HG02623 (cell line): ENCODE data around the gene INPP4B.

Source experiments
- ATAC-seq: cut with Tn5 transposase; IDR thresholded peaks from one replicate; pipeline ENCODE4 v1.9.1; 2021; ENCODE audit warnings: moderate library complexity; ENCODE audit not compliant: unreplicated experiment

The INPP4B gene

GRCh38 chr4:142485452-142485851 lies 360.6 kb downstream of the INPP4B start:
- ATAC-seq = no peak

- no peak for ATAC-seq
These were observed 365.9 kb downstream of the INPP4B start for GRCh38 chr4:142480244-142480643.

DNA sequence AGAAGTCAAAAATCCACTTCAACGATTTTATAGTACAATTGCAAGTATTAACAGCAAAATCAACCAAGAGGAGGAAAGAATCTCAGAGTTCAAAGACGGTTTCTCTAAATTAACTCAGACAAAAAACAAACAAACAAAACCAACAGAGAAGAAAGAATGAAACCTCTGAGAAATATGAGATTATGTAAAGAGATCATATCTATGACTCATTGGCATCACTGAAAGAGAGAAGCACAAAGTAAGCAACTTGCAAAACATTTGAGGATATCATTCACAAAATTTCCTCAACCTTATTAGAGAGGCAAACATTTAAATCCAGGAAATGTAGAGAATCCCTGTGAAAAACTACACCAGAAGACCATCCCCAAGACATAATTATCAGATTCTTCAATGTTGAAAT lies 370.4 kb downstream of the INPP4B start:
- ATAC-seq = no peak

DNA sequence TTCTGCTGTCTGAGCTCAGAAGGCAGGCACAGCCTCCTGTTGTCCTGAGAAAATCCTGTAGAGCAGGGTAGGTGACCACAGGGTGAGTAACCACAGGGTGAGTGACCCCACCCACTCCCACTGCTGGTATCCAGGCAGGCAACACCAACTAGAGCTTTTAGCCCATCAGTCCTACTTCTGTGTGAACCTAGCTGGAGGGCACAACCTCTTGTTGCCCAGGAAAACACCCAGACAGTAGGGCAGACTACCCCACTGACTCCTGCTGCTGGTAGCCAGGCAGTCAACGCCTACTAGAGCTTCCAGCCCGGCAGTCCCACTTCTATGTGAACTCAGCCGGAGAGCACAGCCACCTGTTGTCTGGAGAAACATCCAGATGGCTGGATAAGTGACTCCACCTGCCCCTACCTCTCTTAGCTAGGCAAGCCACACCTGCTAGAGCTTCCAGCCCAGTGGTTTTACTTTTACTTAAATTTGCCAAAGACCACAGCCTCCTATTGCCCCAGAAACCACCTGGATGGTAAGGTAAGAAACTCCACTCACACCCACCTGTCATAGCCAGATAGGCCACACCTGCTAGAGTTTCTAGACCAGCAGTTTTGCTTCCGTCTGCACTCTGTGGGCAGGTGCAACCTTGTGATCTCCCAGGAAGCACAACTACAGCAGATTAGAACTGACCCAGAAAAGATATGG lies 371.6 kb downstream of the INPP4B start:
- no peak for ATAC-seq

DNA sequence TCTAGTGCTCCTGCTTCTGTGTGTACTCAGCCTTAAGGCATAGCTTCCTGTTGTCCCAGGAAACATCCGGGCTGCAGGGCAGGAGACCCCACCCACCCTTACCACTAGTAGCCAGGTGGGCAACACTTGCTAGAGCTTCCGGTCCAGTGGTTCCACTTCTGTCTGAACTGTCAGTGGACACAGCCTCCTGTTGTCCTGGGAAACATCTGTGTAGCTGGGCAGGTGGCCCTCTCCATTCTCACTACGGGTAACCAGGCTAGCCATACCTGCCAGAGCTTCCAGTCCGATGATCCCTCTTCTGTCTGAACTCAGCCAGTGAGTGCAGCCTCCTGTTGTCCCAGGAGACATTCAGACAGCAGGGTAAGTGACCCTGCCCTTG lies 372.2 kb downstream of the INPP4B start:
- no peak for ATAC-seq

DNA sequence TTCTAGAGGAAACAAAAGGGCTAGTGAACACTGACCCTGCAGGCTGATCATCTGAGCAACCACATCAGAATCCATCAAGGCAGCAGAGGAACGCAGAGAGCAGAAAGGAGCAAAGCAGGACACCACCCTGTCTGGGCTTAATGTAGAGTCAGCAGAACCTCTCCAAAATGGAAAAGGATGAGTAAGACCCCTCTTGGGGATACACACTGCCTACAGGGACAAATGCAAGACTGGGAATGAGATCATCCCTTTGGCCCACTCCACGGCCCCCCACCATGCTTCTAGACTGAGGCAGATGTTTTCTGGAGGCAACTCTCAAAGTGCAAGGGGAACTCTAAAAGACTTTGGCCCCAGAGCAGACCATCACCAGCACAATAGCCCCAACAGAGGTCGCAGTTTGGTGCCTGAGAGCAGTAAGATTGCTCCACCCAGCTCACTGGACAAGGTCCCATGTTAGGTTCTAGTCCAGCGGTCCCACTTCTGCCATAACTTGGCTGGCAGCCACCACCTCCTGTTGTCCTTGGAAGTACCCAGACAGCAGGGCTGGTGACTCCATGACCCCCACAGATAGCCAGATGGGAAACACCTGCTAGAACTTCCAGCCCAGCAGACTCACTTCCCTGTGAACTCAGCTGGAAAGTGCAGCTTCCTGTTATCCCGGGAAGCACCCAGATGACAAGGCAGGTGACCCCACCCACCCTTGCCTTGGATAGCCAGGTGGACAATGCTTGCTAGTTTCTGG lies 372.7 kb downstream of the INPP4B start:
- no peak for ATAC-seq

- ATAC-seq = no peak
These were observed 379.0 kb downstream of the INPP4B start for GRCh38 chr4:142467088-142467487.

GRCh38 chr4:142465526-142465925 lies 380.6 kb downstream of the INPP4B start:
- ATAC-seq = no peak

DNA sequence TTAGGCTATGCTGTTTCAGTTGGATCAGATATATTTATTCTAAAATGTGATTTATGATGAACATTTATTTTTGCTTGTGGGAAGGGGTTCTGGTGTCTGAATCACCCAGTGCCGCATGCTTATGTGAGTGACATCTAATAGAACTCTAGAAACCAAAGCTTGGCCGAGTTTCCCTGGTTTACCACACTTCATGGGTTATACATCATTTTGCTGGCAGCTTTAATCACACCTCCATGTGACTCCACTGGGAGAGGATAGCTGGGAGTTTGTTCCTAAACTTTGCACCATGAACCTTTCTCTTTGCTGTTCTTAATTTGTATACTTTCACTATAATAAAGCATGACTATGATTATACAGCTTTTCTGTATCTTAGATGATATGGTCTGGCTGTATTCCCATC lies 382.9 kb downstream of the INPP4B start:
- no peak for ATAC-seq

GRCh38 chr4:142452161-142452855 lies 393.8 kb downstream of the INPP4B start:
- no peak for ATAC-seq

GRCh38 chr4:142449771-142450373 lies 396.2 kb downstream of the INPP4B start:
- ATAC-seq = no peak

DNA sequence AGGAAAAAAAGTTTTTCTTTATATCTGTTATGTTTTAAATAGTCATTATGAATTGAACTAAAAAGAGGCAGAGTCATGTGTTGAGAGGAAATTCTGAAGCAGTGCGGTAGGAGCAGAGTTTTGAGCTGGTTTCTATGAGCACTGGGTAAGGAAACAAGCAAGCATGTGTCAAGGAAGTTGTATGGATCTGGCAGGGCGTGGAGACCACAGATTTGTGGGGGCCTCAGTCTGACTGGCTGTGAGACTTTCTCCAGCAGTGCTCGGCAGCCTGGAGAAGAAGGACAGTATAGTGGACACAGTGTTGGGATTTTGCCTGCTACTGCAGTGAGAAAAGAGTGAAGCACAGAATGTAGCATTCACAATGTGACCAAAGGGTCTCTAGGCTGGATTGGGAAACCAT lies 399.1 kb downstream of the INPP4B start:
- no peak for ATAC-seq

DNA sequence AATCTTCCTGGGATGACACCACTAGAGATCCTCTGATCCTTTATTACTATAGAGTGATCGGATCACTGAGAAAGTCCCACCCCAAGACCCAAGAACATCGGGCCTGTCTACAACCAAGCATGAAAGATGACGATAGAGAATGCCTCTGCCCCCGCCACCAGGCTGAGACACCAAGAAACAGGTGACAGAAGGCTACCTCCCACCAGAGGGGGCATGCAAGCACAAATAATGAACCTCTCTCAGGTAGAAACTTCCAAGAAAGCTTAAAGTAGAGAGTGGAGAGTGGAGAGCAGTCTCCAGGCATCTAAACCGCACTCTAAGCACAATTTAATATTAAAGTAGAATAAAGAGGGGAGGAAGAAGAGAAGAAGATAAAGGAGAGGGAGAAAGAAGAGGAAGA lies 402.6 kb downstream of the INPP4B start:
- ATAC-seq = no peak

DNA sequence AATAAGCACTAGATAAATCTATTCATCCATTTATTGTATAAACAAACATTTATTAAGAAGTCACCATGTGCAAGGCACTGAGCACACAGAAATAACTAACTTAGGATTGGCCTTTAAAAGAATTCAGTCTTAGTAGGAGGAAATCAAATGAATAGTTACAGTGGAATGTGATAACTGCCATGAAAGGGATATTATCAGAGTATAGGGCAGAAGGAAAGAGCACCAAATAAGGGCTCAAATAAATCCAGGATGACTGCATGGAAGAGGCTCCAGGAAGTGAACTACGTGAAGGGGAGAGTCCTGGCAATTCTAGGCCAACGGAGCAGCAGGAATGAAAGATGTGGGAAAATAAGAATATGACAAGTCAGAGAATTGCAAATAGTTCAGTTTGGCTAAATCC lies 406.0 kb downstream of the INPP4B start:
- ATAC-seq = no peak

DNA sequence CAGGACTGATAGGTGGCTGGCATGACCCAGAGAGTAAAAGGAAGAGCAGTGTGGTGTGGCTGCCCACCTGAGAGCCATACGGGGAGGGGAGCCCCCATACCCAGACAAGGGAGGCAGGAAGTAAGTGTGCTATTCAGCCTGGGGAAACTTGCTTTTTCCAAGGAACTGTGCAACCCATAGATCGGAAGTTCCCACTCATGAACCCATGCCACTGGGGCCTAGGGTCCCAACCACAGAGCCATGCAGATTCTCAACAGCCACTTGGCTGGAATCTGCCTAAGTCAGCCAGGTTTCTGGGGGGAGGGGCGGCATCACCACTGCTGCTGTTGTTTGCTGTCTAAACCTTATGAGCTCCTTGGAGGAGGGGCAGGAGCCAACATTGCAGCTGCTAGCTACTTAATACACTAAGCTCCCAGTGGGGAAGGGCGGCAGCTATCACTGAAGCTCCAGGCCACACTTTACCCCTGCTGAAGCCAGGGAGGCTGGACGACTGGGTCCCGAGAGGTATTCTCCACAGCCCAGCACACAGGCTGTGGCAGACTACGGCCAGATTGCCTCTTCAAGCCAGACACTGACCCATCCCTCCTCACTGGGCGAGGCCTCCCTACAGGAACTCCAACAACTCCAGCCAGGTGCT lies 410.4 kb downstream of the INPP4B start:
- ATAC-seq = no peak

DNA sequence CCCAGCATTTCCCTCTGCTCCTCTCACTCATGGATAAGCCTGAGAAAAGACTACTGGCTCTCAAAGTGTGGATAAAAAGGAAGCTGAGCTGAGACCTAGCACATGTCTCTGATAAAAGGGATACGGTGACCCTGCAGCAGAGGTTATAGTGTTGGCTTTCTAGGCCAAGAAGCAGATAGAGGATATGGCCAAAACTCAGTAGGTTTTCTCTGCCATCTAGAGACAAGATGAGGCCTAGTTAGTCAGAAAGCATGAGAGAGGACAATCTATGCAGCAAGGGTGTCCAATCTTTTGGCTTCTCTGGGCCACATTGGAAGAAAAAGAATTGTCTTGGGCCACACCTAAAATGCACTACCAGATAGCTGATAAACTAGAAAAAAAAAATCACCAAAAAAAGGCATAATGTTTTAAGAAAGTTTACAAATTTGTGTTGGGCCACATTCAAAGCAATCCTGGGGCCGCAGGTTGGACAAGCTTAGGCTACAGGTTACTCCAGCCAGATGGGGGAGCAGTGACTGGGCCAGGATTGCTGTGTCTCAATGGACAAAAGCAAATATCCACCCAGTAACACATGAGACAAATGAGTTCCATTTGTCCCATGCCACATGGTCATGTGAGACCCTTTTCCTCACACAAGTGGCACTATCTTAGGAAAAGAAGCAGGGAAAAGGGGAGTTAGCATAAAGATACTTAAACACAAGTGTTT lies 411.4 kb downstream of the INPP4B start:
- ATAC-seq = no peak

GRCh38 chr4:142428715-142429114 lies 417.4 kb downstream of the INPP4B start:
- no peak for ATAC-seq

GRCh38 chr4:142427456-142427855 lies 418.6 kb downstream of the INPP4B start:
- no peak for ATAC-seq

- no peak for ATAC-seq
These were observed 422.2 kb downstream of the INPP4B start for GRCh38 chr4:142423861-142424260.

DNA sequence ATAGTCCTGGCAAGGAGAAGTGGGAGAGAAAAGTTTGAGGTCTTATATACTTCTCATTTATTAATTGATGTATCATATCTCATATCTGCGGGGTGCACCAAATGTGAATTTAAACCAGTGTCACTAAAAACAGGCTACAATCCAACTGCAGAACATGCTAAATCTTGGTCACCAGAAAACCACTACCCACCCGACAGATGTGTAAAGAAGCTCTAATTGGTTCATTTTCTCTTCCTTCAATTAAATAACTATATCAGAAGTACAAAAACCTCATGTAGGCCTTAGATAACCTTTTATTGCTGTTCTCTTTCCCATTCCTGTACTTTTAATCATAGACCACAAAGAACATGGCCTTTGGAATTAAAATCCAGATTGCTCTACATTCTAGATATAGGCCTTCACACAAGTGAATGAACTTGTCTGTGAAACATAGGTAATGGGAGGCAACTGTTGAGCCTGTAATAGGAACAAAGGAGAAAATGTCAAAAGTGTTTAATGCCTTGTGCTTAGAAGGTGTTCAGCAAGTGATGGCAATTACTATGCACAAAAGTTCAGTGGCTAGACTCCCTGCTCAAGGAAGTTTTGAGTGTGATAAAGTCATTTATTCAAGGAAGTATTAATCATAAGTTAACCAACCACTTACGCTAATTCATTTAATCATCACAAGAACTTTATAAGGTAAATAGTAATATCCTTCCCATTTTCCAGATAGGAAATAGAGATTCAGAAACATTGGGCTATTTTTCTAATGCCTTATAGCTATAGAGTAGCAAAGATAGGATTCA lies 425.6 kb downstream of the INPP4B start:
- ATAC-seq = no peak
